ENCODE data around the gene FSD2. TPM values are rescaled to one million over a fixed set of nuclear protein-coding genes. Genes with fewer than 3 reads are reported as not detected.

The FSD2 gene
- total RNA-seq, 1 donor from 2014 or later: not detected

- Histone ChIP-seq H3K79me2 (ENCODE audit: low read depth) (no peaks in the 10 kb centered on the region), H3K9ac (no peak overlapping the region), H3K4me3 (no peak overlapping the region), H4K20me1 (ENCODE audit: low read depth) (no peaks in the 10 kb centered on the region), H2AFZ (replicated peaks) (no peak overlapping the region), H3K9me3 (ENCODE audit: low read depth) (no peaks in the 10 kb centered on the region), H3K4me1 (no peaks in the 10 kb centered on the region), H3K4me2 (no peak overlapping the region), H3K36me3 (no peaks in the 10 kb centered on the region), H3K27me3 (no peaks in the 10 kb centered on the region), H3F3A (ENCODE audit: low read depth) (no peaks in the 10 kb centered on the region), H3K27ac (no peak overlapping the region)
- no peak for TF ChIP-seq EZH2phosphoT487 (IDR thresholded peaks at IDR 0.05)
- no peak for TF ChIP-seq EZH2 (IDR thresholded peaks at IDR 0.05)
- no peak for TF ChIP-seq CTCF (IDR thresholded peaks at IDR 0.05)
- no peak overlapping the region for H3K4me3 Mint-ChIP-seq
- peaks cover 4% of the 10 kb centered on the region for H3K27me3 Mint-ChIP-seq (ENCODE audit: insufficient read depth, low read depth)
- H3K4me1 Mint-ChIP-seq: no peaks in the 10 kb centered on the region
- H3K9me3 Mint-ChIP-seq: no peaks in the 10 kb centered on the region
- H3K27ac Mint-ChIP-seq: no peak overlapping the region
- DNase-seq (ENCODE audit: low spot score): no peak
- H3K36me3 Mint-ChIP-seq: peaks cover 31% of the 10 kb centered on the region
Observed at GRCh38 chr15:82840166-82840565, 34.3 kb upstream of the FSD2 start.

- Histone ChIP-seq H3K4me1 (no peaks in the 10 kb centered on the region), H2AFZ (replicated peaks) (no peak overlapping the region)
- no peak overlapping the region for H3K27ac Mint-ChIP-seq
Observed at GRCh38 chr15:82839136-82839535, 33.3 kb upstream of the FSD2 start.

GRCh38 chr15:82838096-82838735, 32.3 kb upstream of the FSD2 start:
- H3K4me3 Mint-ChIP-seq: no peak overlapping the region
- H3K36me3 ChIP-seq: no peaks in the 10 kb centered on the region
- no peaks in the 10 kb centered on the region for H4K20me1 ChIP-seq (ENCODE audit: low read depth)
- TF ChIP-seq EZH2phosphoT487 (IDR thresholded peaks at IDR 0.05) (no peak), EZH2 (IDR thresholded peaks at IDR 0.05) (no peak), CTCF (IDR thresholded peaks at IDR 0.05) (no peak)
- H3K4me3 ChIP-seq: no peak overlapping the region
- H3K27me3 Mint-ChIP-seq (ENCODE audit: insufficient read depth, low read depth): peaks cover 4% of the 10 kb centered on the region
- peaks cover 2% of the 10 kb centered on the region for H3K4me1 Mint-ChIP-seq
- no peaks in the 10 kb centered on the region for H3K9me3 ChIP-seq (ENCODE audit: low read depth)
- DNase-seq (ENCODE audit: low spot score): no peak
- H3K4me1 ChIP-seq: no peaks in the 10 kb centered on the region
- no peak overlapping the region for H2AFZ ChIP-seq (replicated peaks)
- no peak overlapping the region for H3K9ac ChIP-seq
- H3F3A ChIP-seq (ENCODE audit: low read depth): no peaks in the 10 kb centered on the region
- no peaks in the 10 kb centered on the region for H3K9me3 Mint-ChIP-seq
- no peak overlapping the region for H3K4me2 ChIP-seq
- H3K27me3 ChIP-seq: no peaks in the 10 kb centered on the region
- no peak overlapping the region for H3K27ac ChIP-seq
- no peak overlapping the region for H3K27ac Mint-ChIP-seq
- H3K79me2 ChIP-seq (ENCODE audit: low read depth): no peaks in the 10 kb centered on the region
- H3K36me3 Mint-ChIP-seq: peaks cover 29% of the 10 kb centered on the region

More at GRCh38 chr15:82839136-82839535, 33.3 kb upstream of the FSD2 start:
- Mint-ChIP-seq H3K9me3 (no peaks in the 10 kb centered on the region), H3K36me3 (peaks cover 30% of the 10 kb centered on the region), H3K27me3 (ENCODE audit: insufficient read depth, low read depth) (peaks cover 4% of the 10 kb centered on the region), H3K4me1 (no peaks in the 10 kb centered on the region), H3K4me3 (no peak overlapping the region)
- TF ChIP-seq EZH2 (IDR thresholded peaks at IDR 0.05) (no peak), EZH2phosphoT487 (IDR thresholded peaks at IDR 0.05) (no peak), CTCF (IDR thresholded peaks at IDR 0.05) (no peak)
- Histone ChIP-seq H3K79me2 (ENCODE audit: low read depth) (no peaks in the 10 kb centered on the region), H3K4me2 (no peak overlapping the region), H3K9me3 (ENCODE audit: low read depth) (no peaks in the 10 kb centered on the region), H4K20me1 (ENCODE audit: low read depth) (no peaks in the 10 kb centered on the region), H3K9ac (no peak overlapping the region), H3F3A (ENCODE audit: low read depth) (no peaks in the 10 kb centered on the region), H3K27me3 (no peaks in the 10 kb centered on the region), H3K36me3 (no peaks in the 10 kb centered on the region), H3K27ac (no peak overlapping the region), H3K4me3 (no peak overlapping the region)
- DNase-seq (ENCODE audit: low spot score): no peak
